NCI-H2227 treated with DMSO at 0.1 percent for 48 hours (cell line): ENCODE measurements around the gene CREBBP.

Source experiments
- DNase-seq: peaks from one replicate; lab custom pipeline; 2025; lab: John Stamatoyannopoulos, UW

The CREBBP gene

GRCh38 chr16:3767333-3767986, 113.1 kb downstream of the CREBBP start:
- DNase-seq: no peak

- no peak for DNase-seq
Observed at GRCh38 chr16:3766177-3766576, 114.3 kb downstream of the CREBBP start.

DNA sequence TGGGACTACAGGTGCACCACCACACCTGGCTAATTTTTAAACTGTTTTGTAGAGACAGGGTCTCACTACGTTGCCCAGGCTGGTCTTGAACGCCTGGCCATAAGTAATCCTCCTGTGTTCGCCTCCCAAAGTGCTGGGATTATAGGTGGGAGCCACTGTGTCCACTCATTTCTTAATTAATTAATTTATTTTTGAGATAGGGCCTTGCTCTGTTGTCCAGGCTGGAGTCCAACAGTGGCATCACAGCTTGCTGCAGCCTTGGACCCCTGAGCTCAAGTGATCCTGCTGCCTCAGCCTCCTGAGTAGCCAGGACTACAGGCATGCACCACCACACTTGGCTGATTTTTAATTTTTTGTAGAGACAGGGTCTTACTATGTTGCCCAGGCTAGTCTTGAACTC, 116.1 kb downstream of the CREBBP start:
- no peak for DNase-seq

DNA sequence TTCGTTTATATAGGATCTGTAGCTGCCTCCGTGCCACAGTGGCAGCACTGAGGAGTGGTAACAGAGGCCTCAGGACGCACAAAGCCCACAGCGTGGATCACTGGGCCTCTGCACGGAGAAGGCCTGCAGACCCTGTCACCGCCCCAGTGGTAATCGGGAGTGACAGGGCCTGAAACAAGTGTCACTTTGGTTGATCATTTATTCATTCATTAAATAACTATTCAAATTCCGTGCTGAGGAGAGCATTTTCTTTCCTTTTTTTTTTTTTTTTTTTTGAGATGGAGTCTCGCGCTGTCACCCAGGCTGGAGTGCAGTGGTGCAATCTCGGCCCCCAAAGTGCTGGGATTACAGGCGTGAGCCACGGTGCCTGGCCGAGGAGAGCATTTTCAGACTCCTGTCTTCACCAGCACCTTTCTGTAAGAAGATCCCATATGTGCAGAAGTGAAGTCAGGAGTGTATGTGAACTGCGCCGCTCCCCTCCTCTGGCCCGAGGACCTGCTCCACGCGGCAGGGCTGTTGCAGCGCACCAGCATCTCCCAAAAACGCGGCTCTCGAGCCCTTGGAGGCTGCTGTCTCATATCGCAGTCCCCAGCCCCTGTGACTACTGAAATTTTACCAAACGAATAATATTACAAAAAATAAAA, 118.3 kb downstream of the CREBBP start:
- no peak for DNase-seq

GRCh38 chr16:3761375-3762106, 119.0 kb downstream of the CREBBP start:
- no peak for DNase-seq

DNA sequence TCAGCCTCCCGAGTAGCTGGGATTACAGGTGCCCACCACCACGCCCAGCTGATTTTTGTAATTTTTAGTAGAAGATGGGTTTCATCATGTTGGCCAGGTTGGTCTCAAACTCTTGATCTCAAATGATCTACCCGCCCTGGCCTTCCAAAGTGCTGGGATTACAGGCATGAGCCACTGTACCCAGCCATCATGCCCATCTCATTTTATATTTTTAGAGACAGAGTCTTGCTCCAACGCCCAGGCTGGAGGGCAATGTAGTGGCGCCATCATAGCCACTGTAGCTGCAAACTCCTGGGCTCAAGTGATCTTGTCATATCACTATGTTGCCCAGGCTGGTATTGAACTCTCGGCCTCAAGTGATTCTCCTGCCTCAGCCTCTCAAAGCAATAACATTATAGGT, 120.0 kb downstream of the CREBBP start:
- DNase-seq: no peak

- DNase-seq: no peak
Observed at GRCh38 chr16:3759736-3760135, 120.8 kb downstream of the CREBBP start.

GRCh38 chr16:3756113-3756512, 124.4 kb downstream of the CREBBP start:
- DNase-seq: no peak

DNA sequence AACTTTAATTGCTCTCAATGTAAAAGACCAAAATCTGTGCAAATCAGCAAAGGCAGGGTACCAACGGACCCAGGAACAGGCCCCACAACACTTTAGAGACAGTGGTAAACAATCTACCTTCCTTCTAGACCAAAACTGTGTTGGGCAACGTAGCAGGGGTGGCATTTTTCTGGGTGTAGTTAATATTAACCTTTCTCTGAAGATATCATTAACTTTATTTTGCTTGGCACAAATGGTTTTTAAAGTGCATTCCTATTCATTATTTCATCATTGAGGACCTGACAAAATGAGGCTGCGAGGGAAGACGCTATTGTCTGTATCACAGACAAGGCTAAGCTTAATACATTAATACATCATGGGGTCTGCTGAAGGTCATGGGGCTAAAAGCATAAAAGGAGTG, 125.3 kb downstream of the CREBBP start:
- no peak for DNase-seq

DNA sequence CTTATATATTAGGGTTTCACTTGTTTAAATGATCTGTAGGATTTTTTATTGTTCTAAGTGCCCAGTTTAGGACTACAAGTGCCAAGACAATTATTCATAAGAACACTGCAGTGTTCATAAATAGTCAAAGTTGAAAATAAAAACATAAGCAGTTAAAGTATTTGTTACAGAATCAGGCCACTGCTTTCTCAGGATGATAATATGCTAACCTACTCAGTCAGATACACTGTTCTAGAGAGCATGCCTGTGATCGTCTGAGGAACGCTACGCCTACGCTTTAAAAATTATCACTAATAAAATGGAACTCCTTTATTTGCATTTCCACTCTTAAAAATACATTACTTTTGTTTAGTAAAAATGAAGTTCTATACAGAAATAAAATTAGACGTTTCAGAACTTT, 125.7 kb downstream of the CREBBP start:
- DNase-seq: no peak

DNA sequence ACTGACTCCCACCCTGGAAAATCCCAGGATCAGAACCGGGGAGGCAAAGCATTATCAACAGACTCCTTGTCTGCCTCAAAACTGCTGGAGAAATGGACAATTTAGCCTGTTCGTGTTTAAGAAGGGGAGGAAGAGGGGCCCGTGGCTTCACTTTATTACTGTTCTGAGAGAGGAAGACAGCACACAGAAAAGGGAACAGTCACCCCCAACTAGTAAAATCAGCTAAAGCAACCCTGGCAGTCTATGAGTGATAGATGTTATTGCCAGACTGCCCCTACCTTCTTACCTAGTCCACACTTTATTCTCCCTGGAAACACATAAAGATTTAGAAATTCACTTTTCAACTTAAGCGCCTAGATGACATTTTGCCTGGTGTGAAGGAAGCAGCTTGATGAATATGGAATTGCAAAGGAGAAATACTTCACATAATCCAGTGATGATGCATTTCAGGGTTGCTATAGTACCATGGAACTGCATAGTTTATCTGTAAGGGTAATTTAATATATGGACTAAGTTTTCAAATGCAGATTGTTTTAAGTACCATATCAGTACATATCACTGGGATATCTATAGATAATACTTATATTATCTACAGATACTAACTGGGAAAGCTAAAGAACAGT, 126.3 kb downstream of the CREBBP start:
- no peak for DNase-seq

DNA sequence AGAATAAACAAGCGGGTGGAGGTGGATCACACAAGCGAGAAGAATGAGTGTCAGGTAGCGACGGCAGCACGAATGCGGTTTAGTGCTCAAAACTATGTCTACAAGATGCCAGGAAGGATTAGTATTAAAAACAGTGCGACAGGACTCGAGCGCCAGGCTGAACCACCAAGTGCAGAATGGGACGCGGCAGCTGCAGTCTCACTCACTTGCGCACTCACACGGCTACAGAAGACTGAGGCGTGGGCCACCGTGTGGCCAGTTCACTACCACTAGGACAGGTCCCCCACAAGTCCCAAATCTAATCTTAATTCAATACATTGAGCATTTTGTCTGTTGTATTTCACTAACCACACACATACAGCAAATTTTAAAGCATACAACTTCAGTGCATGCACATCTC, 127.5 kb downstream of the CREBBP start:
- no peak for DNase-seq

GRCh38 chr16:3751878-3752277, 128.6 kb downstream of the CREBBP start:
- DNase-seq: no peak

GRCh38 chr16:3748307-3748706, 132.2 kb downstream of the CREBBP start:
- no peak for DNase-seq

DNA sequence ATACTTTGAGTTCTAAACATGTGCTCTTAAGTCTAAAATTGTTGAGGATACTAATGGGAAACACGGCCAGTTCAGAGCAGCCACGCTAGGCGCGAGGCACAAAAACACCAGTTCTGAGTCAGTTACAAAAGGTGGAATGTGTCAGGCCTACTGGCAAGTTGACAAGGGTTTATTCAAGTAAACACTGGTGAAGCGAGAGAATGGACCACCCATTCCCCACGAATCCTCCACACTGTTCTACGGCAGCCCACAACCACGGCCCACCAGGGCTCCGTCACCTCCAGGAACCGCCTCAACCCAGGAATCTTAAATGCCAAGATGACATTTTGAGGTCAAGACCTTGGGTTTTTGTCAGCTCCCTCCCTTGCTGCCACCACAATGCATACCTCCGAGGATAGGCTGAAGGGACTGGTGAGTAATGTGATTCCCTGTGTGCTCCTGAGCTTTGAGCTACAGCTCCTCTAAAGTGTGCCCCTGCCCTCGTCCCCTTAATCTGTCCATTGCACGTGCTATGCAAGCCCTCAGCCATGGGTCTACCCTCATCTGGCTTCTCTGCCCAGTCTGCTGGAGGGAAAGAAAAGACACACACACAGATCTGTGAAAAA, 134.7 kb downstream of the CREBBP start:
- no peak for DNase-seq

DNA sequence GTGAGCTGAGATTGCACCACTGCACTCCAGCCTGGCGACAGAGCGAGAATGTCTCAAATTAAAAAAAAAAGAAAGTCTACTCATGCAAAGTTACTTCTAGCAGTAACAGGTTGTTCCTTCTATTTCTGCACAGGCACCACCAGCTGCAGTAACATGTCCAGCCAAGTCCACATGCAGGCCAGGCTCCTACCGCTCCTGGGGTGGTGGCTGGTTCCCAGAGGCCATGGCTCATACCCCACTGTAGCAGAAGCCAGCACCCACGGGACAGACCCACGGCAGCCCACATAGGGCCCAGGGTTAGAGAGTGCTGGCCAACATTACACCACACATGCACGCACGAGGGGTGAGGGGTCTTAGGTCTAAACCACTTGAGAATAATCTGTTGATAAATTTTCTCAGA, 136.5 kb downstream of the CREBBP start:
- no peak for DNase-seq

- DNase-seq: no peak
Observed at GRCh38 chr16:3740934-3741333, 139.6 kb downstream of the CREBBP start.

DNA sequence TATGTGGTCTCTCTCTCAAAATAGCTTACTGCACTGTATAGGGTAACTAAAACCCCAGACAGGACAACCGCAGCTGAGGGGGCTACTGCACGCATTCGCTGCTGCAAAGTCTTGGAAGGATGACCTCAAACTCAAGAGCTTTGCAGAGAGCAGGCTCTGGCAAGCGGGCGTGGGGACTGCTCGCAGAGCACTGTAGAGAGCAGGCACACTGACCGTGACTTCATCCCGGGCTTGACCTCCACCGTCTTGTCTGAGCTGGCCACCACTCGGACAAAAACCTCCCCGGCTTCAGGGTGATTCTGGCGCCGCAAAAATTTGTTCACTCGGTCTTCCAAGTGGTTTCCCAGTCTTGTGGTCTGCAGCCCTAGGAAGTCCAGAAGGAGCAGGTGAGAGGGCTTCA, 140.3 kb downstream of the CREBBP start:
- DNase-seq: no peak

DNA sequence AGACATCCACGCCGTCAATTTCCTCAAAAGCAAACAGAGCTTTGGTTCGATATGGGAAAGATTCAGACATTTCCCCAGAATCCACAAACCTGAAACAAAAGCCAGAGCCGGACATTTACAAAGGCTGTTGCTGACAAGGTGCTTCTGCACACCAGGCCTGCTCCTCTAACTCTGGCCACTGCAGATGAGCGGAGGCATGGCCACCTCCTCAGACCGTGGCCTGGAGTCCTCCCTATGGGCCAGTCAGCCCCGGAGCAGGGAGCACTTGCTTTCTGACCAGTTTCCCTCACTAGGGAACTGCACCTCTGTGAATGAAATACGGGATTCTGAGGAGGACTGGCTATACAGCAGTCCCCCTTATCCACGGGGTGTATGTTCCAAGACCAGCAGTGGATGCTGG, 140.9 kb downstream of the CREBBP start:
- DNase-seq: no peak

DNA sequence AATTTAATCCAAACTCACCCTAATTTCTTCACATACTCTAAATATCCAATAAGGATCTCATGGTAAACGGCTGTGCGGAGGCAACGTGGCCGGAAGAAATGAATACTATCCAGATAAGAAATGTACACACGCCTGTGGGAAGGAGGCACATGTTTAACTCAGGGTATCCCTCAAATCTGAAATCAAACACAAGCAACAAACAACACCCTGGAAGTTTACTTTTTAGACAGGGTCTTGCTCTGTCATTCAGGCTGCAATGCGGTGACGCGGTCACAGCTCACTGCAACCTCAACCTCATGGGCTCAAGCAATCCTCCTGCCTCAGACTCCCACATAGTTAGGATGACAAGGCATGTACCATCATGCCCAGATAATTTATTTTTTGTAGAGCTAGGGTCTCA, 142.0 kb downstream of the CREBBP start:
- no peak for DNase-seq

- DNase-seq: no peak
Observed at GRCh38 chr16:3738128-3738527, 142.4 kb downstream of the CREBBP start.

DNA sequence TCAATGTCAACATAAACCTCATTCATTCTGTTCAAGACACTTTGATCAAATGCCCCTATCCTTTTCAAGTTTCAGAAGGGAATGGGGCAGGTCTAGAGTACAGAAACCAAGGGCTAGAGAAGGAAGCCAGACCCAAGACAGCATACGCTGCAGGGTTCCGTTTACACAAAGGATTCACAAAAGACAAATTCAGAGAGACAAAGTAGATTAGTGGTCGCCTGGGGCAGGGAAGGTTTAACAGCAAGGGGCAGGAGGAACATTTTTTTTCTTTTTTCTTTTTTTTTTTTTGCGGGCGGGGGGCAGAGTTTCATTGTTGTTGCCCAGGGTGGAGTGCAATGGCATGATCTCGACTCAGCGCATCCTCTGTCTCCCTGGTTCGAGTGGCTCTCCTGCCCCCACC, 143.3 kb downstream of the CREBBP start:
- DNase-seq: no peak

DNA sequence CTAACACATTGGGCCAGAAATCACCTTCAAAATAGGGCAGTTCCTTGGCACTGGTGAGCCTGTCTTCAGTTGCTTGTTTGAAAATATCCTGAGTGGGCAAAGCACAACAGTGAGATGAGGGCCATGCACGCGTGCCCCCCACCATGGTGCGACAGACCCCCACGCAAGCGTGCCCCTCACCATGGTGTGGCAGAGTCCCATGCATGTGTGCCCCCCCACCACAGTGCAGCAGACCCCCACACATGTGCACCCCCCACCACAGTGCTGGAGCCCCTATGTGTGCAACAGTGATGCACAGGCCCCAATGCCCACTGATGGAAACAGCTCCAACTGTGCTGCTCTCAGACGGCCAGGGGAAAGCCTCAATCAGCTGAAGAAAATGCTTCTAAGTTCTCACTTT, 144.4 kb downstream of the CREBBP start:
- DNase-seq: no peak
